GM23248 (cell line): ENCODE results near the gene CARD14.

Experiments
- EZH2 ChIP-seq: fragments of 200-600 bp; sonication (generic); IDR thresholded peaks from 2 replicates; pipeline ENCODE4 v1.6.1; 2018; ENCODE audit warnings: antibody characterized with exemption, mild to moderate bottlenecking; ENCODE audit not compliant: insufficient read depth, poor library complexity, severe bottlenecking
- EZH2phosphoT487 ChIP-seq: fragments of 200-600 bp; sonication (generic); IDR thresholded peaks from 2 replicates; pipeline ENCODE4 v1.6.1; 2018; ENCODE audit warnings: antibody characterized with exemption, moderate library complexity, mild to moderate bottlenecking, low read depth; ENCODE audit not compliant: insufficient read depth

GRCh38 chr17:80124351-80124981 is 45.4 kb upstream of the CARD14 start:
- no peak for TF ChIP-seq EZH2
- TF ChIP-seq EZH2phosphoT487 = no peak
